HL-60/S4 treated with retinoic acid at 250 ng/mL for 4 days and 3 days (cell line): Measurements from ENCODE around the gene DNAJC15.

Experiments
- in situ Hi-C: fragments of 300-500 bp; cut with MboI; formaldehyde crosslinking; loops from 2 replicates; pipeline ENCODE4 v1.7.0; 2022; ENCODE audit warnings: low sequenced_read_pairs

Gene DNAJC15

DNA sequence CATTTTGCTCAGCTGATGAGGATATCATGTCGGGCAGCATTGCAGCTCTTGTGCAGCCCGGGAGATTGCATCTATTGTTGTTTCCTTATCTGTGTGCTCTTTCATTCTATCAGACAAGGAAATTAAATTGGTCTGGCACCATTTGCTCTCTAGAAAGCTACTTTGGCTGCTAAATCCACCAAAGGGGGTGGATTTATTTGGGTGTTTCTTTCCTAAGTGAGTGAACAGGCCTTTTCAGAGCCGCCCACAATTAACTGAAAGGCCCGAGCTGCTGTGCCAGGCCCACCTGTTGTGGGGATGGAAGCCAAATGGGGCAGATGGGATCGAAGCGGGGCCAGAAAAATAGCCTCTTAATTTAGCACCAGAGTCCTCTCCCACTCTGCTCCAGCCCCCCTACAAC lies 99.4 kb downstream of the DNAJC15 start:
- in situ Hi-C loops, result no loop called here

GRCh38 chr13:43123856-43124255 lies 100.5 kb downstream of the DNAJC15 start:
- in situ Hi-C loops, result no loop called here

DNA sequence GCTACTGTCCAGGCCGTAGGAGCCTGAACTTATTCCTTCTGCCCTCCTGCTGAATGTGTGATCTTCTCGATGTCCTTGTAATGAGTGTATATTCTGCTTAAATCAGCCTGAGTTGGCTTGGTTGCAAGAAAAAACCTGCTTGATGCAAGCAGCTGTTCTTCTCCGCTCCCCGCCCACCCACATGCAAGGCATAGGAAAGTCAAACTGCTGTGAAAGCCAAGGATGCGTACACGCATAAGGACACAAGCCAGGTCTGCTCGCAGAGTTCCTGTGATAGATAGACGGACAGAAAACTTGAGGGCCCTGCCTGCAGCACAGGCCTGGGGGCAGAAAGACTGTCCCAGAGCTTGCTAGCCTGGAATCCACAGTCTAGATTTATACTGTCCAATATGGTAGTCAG lies 101.1 kb downstream of the DNAJC15 start:
- in situ Hi-C loops, result no loop called here

- in situ Hi-C loops, result no loop called here
These were observed 103.0 kb downstream of the DNAJC15 start for GRCh38 chr13:43126420-43126819.

GRCh38 chr13:43127103-43127798 lies 103.9 kb downstream of the DNAJC15 start:
- in situ Hi-C loops, result no loop called here

DNA sequence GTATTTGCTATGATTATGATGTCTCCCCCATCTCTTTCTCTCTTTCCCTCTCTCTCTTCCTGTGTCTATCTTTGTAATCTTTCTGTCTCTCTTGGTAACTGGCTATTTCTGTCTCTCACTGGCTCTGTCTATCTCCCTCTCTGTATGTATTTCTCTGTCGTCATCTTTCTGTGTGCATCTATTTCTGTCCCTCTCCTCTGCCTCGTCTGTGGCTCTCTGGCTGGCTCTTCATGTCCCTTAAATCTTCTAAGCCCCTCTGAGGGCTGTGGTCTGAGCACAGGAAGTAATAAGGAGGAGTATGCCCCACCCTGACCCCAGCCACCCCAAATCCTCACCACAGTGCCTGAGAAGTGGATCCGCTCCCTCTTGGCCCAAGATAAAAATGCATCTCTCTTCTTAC lies 104.4 kb downstream of the DNAJC15 start:
- in situ Hi-C loops, result no loop called here

DNA sequence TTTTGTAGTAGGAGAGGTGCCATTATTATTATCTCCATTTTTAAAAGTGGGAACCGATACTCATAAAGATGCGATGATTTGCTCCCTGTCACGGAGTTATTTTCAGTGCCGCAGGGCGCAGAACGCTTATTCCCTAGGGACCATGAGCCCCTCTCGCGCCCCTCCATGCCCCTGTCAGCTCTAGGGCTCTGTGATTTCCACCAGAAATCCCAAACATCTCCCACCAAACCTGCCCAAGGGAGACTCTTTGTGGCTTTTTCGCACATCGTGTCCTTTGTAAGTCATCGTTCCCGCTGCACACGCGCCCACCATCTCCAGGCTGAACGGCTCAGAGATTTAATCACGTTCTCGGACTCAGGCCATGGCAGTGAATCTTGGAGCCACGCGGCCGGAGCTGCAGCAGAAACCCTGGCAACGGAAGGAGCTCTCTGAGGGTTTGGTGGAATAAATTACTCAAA lies 105.1 kb downstream of the DNAJC15 start:
- in situ Hi-C loops, result no loop called here

- in situ Hi-C loops, result no loop called here
These were observed 105.7 kb downstream of the DNAJC15 start for GRCh38 chr13:43129066-43129465.

GRCh38 chr13:43129511-43130110 lies 106.2 kb downstream of the DNAJC15 start:
- in situ Hi-C loops, result no loop called here

- in situ Hi-C loops, result no loop called here
These were observed 108.9 kb downstream of the DNAJC15 start for GRCh38 chr13:43132257-43132656.

GRCh38 chr13:43132911-43133310 lies 109.5 kb downstream of the DNAJC15 start:
- in situ Hi-C loops, result no loop called here

DNA sequence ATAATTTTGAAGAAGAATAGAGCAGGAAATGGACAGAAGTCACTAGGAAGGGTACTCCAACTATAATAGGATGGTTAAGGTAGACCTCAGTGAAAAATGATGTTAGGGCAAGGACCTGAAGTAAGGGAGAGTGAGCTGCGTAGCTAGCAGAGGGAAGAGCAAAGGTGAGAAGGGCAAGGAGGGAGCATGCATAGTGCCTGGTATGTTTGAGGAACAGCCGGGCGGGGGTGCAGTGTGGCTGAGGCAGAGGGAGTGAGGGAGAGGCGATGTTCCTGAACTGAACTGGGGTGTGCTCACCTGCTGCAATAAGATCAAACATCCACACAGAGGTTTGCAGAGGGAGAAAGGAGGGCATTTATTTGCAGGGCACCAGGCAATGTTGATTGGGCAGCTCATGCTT lies 110.4 kb downstream of the DNAJC15 start:
- in situ Hi-C loops, result no loop called here

GRCh38 chr13:43134868-43135267 lies 111.5 kb downstream of the DNAJC15 start:
- in situ Hi-C loops, result no loop called here

DNA sequence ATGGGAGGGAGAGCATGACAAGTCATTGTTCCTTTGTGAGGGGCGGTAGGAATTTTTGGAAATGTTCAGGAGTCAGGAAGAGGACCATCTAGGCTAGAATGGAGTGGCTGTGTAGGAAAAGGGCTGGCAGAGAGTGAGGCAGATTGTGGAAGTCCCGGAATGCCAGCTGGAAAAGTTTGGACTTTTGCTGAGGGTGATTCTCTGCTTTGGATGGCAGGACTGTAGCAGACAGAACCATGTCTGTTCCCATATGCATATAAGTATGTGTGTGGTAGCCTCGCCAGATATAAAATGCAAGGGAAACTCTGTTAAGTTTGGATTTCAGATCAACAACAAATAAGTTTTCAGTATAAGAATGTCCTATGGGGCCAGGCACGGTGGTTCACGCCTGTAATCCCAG lies 112.1 kb downstream of the DNAJC15 start:
- in situ Hi-C loops, result no loop called here

GRCh38 chr13:43136920-43137575 lies 113.7 kb downstream of the DNAJC15 start:
- in situ Hi-C loops, result no loop called here

DNA sequence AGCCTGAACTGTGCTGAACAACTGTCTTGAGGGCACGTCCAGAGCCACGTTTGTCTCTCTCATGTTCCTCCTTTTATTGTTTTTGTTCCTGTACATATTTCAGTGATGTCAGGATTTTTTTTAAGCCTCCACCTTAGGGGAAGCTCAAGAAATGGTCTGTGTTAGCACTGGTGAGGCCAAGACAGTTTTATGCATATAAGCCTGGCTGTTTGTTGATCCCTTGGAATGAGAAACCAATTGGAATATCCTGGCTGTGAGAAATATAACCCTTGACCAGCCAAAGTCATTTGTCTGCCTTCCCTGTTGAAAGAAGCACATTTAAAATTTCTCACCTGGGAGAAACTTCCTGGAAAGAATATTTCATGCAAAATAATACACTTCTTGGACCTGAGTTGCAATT lies 115.8 kb downstream of the DNAJC15 start:
- in situ Hi-C loops, result no loop called here

GRCh38 chr13:43139921-43140320 lies 116.5 kb downstream of the DNAJC15 start:
- in situ Hi-C loops, result no loop called here

DNA sequence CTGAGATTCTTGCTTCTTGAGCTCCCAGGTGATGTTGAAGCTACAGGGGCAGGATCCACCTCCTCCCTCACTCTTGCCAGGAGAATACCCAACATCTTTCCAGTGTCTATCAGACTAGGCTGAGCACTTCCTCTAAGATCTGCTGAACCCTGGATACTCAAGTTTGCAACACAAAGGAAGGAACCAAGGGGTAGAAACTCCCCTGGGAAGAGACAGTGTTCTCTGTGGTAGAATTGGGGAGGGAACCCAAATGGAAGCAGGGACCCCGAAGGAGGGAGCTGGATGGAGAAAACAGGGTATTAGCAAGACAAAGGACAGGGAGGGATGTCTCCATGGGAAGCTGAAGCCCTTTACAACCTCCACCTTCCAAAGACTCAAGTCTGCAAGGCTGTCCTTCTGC lies 117.6 kb downstream of the DNAJC15 start:
- in situ Hi-C loops, result no loop called here

- in situ Hi-C loops, result no loop called here
These were observed 118.3 kb downstream of the DNAJC15 start for GRCh38 chr13:43141685-43142084.

DNA sequence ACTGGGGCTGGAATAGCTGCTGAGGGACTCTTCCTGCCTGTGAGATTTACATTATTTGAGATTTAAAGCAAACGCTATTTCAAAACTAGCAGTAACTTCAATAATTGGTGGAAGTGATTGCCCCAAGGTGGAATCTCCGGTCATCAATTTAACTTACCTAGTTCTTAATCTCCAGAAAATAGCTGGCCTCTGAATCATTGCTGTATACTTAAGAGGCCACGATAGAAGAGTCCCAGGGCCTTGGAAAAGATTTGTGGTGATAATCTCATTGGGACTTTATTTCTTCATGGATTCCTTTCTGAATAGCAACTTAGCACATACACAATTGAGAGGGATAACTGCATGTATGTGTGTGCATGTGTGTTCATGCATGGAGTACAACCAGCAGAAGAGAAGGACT lies 120.2 kb downstream of the DNAJC15 start:
- in situ Hi-C loops, result no loop called here

- in situ Hi-C loops, result no loop called here
These were observed 122.3 kb downstream of the DNAJC15 start for GRCh38 chr13:43145534-43146196.

DNA sequence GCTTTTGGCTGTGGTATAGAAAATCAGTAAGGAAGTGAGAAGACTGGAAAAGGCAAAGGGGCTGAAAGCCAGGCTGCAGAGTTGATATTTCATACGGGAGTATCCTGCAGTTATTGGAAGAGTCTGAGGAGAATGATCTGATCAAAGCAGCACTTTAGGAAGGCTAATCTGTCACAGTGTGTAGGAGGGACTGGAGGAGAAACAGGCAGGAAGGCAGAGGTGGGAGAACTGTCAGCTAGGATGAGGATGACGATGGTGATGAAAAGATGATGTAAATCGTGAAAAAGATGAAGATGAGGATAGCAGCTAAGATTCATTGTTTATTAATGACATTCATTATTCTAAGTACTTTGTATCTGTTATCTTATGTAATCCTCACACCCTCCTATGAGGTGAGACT lies 123.0 kb downstream of the DNAJC15 start:
- in situ Hi-C loops, result no loop called here
